ENCODE results near the gene SPACA7. TPM values are rescaled to one million over a fixed set of nuclear protein-coding genes. Genes with fewer than 3 reads are reported as not detected.

The SPACA7 gene
- total RNA-seq, 2 donors from 2014 or later = not detected

DNA sequence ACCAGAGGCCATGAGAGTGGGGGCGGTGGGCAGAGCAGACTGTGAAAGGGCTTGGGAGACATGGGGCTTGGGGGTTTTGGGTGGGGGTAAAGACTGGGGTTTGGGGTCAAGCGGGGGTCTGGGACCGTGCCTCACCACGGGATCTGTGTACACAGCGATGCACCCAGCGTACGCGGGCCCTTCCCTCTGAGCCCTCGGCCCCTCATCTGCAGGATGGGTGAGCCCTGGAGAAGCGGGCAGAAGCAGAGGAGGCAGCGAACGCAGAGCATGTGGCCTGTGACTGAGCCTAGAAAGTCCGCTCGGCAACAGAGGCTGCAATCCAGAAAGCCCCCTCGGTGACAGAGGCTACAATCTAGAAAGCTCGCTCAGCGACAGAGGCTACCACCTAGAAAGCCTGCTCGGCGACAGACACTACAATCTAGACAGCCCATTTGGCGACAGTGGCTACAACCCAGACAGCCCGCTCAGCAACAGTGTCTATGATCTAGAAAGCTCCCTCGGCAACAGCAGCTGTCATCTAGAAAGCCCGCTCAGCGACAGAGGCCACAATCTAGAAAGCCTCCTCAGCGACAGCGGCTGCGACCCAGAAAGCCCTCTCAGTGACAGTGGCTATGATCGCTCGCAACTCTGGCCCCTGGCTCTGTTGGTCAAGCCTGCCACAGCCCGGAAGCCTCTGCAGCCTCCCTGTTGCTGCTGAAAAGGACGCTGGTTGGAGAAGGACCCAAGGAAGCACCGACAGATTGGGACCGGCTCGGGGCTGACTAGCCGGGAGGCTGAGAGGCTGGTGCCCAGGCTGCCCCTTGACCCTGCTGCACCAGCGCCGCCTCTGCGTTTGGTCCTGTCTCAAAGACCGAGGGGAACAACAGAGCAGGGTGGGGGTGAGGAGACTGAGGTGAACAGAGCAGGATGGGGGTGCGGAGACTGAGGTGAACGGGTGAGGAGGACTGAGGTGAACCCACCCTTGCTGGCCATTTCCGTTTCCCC, 68.6 kb downstream of the SPACA7 start:
- H3K4me3 ChIP-seq = no peak overlapping the region
- TF ChIP-seq, protein P1, sequence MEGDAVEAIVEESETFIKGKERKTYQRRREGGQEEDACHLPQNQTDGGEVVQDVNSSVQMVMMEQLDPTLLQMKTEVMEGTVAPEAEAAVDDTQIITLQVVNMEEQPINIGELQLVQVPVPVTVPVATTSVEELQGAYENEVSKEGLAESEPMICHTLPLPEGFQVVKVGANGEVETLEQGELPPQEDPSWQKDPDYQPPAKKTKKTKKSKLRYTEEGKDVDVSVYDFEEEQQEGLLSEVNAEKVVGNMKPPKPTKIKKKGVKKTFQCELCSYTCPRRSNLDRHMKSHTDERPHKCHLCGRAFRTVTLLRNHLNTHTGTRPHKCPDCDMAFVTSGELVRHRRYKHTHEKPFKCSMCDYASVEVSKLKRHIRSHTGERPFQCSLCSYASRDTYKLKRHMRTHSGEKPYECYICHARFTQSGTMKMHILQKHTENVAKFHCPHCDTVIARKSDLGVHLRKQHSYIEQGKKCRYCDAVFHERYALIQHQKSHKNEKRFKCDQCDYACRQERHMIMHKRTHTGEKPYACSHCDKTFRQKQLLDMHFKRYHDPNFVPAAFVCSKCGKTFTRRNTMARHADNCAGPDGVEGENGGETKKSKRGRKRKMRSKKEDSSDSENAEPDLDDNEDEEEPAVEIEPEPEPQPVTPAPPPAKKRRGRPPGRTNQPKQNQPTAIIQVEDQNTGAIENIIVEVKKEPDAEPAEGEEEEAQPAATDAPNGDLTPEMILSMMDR (IDR thresholded peaks at IDR 0.05) = no peak
- H3K27ac ChIP-seq = no peak overlapping the region
- no peaks in the 10 kb centered on the region for H3K27me3 ChIP-seq (replicated peaks; ENCODE audit: insufficient read depth)
- H3K36me3 ChIP-seq = no peaks in the 10 kb centered on the region
- H3K9me3 ChIP-seq = no peaks in the 10 kb centered on the region
- DNase-seq (ENCODE audit: low spot score) (no peak), ATAC-seq (ENCODE audit: insufficient number of reproducible peaks, low FRiP score, low read depth) (no peak)
- H3K4me1 ChIP-seq (ENCODE audit: control insufficient read depth in 1 of 2, low read depth in 2 of 2) = no peaks in the 10 kb centered on the region

DNA sequence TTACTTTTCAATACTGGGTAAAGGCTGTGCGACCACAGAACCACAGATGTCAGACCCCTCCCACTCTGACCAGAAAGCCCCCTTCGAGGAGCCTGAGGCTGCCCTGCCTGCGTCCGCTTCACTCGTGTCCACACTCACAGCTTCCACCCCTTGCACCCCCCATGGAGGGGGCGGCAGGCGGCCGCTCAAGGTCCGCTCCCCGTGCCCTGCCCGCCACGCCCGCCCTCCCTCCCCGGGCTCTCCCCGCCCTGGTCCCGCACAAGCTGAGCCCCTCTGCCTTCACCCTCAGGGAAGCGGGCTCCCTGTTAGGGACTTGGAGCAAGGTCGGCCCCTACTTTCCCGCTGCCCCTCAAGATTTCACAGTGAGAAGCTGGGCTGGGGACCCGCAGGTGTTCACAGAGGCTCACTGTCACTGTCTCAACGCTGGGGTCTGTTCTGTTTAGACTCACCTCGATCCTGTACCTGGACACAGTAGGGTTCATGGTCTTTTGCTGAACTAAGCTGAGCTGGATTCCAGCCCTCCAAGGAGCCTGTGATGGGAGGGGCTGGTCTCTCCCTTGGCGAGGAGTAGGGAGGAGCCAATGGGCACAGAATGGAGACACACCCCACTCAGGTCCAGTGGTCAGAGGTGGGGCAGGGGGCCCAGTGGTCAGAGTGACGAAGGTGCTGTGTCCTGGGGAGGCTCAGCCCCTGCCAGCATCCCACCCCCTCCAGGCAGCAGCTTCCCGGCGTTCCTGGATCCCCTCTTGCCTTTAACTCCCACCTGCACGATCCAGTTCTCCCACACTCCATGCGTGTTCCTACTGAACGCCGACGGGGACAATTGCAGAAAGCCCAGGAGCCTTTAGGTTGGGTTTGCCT, 69.5 kb downstream of the SPACA7 start:
- ATAC-seq (ENCODE audit: insufficient number of reproducible peaks, low FRiP score, low read depth) = no peak
- Histone ChIP-seq H3K27me3 (replicated peaks; ENCODE audit: insufficient read depth) (no peaks in the 10 kb centered on the region), H3K36me3 (no peaks in the 10 kb centered on the region), H3K27ac (no peak overlapping the region), H3K9me3 (no peaks in the 10 kb centered on the region), H3K4me1 (ENCODE audit: control insufficient read depth in 1 of 2, low read depth in 2 of 2) (no peaks in the 10 kb centered on the region), H3K4me3 (no peak overlapping the region)
- no peak for DNase-seq (ENCODE audit: low spot score)
- TF ChIP-seq, protein P1 (IDR thresholded peaks at IDR 0.05) = no peak

DNA sequence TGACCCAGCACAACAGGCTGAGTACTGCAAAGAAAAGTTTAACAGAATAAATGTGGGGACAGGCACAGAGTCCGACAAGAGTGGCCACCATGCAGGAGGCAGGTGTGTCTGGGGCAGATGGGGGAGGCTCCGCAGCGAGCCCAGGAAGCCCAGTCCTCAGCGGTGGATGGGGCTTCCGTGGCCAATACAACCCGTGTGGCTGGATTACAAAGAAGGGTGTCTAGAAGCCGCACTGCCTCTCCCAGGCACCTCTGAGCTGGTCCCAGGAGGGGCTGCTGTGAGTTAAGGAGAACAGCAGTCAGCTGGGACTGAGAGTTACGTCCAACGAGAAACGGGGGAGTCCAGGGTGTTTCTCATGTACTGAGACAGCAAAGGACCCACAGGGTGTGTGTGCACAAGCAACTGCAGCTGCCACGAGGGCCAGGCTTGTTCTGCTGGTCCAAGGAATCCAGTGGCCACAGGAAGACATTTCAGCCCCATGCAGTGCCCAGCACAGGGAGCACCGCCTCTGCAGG, 70.2 kb downstream of the SPACA7 start:
- Histone ChIP-seq H3K36me3 (no peaks in the 10 kb centered on the region), H3K4me1 (ENCODE audit: control insufficient read depth in 1 of 2, low read depth in 2 of 2) (no peaks in the 10 kb centered on the region), H3K4me3 (no peak overlapping the region), H3K9me3 (no peaks in the 10 kb centered on the region), H3K27me3 (replicated peaks; ENCODE audit: insufficient read depth) (no peaks in the 10 kb centered on the region), H3K27ac (no peak overlapping the region)
- no peak for DNase-seq (ENCODE audit: low spot score)
- TF ChIP-seq, protein P1 (IDR thresholded peaks at IDR 0.05) = no peak
- ATAC-seq (ENCODE audit: insufficient number of reproducible peaks, low FRiP score, low read depth) = no peak

DNA sequence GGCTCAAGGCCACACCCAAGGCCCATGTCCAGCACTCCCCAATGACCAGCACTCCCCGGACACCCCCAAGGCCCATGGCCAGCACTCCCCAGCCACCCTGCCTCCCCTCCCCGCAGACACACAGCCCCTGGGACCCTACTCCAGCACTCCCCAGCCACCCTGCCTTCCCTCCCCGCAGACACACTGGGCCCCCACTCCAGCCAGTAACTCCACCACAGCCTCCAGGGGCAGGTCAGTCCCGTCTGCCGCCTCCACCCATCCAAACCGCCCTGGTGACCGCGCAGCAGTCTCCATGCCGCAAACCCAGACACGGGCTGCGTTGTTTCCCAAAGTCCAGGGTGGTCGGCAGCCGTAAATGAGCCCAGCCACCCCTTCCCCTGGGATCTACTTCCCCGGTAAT, 70.7 kb downstream of the SPACA7 start:
- Histone ChIP-seq H3K36me3 (no peaks in the 10 kb centered on the region), H3K27me3 (replicated peaks; ENCODE audit: insufficient read depth) (no peaks in the 10 kb centered on the region), H3K4me3 (no peak overlapping the region), H3K9me3 (no peaks in the 10 kb centered on the region), H3K4me1 (ENCODE audit: control insufficient read depth in 1 of 2, low read depth in 2 of 2) (no peaks in the 10 kb centered on the region), H3K27ac (no peak overlapping the region)
- no peak for DNase-seq (ENCODE audit: low spot score)
- TF ChIP-seq, protein P1 (IDR thresholded peaks at IDR 0.05) = no peak
- no peak for ATAC-seq (ENCODE audit: insufficient number of reproducible peaks, low FRiP score, low read depth)

DNA sequence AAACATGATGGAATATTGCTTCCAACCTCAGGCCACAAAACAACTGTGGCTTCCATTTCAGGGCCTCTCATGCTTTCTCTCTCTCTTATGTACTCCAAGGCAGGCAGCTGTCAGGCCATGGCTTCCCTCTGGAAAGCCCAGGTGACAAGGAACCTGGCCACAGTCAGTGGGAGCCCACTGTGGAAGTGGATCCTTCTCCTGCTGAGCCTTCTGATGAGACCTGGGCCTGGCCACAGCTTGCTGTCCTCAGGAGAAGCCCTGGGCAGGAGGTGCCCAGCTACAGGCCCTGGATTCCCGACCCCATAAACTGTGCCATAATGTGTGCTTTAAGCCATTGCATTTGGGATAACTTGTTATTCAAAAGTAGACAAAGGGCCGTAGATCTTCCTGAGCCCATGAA, 71.2 kb downstream of the SPACA7 start:
- Histone ChIP-seq H3K4me1 (ENCODE audit: control insufficient read depth in 1 of 2, low read depth in 2 of 2) (no peaks in the 10 kb centered on the region), H3K9me3 (no peaks in the 10 kb centered on the region), H3K4me3 (no peak overlapping the region), H3K27me3 (replicated peaks; ENCODE audit: insufficient read depth) (no peaks in the 10 kb centered on the region), H3K36me3 (no peaks in the 10 kb centered on the region), H3K27ac (no peak overlapping the region)
- ATAC-seq (ENCODE audit: insufficient number of reproducible peaks, low FRiP score, low read depth) (no peak), DNase-seq (ENCODE audit: low spot score) (no peak)
- TF ChIP-seq, protein P1 (IDR thresholded peaks at IDR 0.05) = no peak

Measured in thoracic aorta (tissue), 2 donors.